HG02943 (cell line): Measurements from ENCODE around the gene TMEM165.

Experiments used
- ATAC-seq: cut with Tn5 transposase; IDR thresholded peaks from one replicate; pipeline ENCODE4 v1.9.1; 2021; ENCODE audit warnings: mild to moderate bottlenecking, low read depth, moderate library complexity; ENCODE audit not compliant: unreplicated experiment

Gene TMEM165

GRCh38 chr4:55399581-55399980 lies 3.8 kb downstream of the TMEM165 start:
- ATAC-seq: no peak

DNA sequence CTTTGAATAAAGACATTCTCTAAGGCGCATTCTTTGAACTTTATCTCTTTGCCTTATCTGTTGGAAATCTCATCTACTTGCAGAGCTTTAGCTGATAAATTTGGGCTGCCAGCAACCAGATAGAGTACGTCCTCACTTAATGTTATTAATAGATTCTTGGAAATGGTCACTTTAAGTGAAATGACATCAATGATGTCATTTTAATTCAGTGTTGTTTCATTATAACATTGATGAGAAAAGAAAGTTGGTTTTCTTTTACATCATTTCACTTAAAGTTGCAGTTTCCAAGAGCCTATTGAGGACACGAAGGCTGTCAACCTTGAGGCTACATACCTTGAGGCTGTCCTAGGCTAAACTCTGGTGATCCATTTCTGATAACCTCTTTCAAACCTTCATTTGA lies 9.3 kb downstream of the TMEM165 start:
- no peak for ATAC-seq

DNA sequence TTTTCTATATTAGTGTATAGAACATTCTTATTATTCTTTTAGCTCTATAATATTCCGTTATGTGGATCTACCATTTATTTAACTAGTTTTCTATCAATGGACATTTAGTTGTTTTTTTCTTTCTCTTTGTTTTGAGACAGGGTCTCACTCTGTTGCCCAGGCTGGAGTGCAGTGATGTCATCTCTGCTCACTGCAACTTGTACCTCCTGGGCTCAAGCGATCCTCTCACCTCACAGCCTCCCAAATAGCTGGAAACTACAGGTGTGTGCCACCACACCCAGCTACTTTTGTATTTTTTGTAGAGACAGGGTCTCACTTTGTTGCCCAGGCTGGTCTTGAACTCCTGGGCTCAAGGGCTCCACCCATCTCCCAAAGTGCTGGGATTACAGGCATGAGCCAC lies 10.8 kb downstream of the TMEM165 start:
- no peak for ATAC-seq

DNA sequence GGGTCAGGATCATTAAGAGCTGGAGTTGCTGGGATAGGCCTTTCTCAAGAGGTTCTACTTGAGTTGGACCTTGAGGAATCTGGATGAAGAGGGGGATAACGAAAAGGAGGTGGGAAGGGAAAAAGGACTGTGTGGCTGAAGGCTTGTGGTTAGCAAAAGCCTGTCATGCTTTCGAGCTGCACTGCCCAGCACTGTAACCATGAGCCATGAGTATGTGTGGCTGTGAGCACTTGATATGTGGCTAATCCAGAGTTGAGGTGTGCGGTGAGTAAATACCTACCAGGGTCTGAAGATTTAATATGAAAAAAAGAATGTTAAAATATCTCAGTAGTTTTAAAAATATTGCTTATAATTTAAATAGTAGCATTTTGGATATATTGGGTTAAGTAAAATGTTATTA lies 11.4 kb downstream of the TMEM165 start:
- ATAC-seq: no peak

DNA sequence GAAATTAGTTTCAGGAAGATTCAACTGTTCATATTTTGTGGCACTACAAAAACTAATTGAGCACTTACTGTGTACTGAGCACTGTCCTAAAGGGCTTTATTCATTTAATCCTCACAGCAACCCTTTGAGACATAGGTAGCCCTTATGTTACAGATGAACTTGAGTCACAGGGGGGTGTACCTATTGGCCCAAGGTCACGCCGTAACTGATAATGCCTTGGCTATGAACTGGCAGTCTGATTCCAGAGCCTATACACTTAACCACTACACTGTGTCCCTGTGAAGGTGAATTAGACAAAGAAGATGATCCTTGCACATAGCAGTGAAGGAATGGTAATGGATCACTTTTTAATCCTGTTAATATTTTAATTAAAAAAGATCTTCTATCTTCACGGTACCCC lies 12.0 kb downstream of the TMEM165 start:
- ATAC-seq: no peak

DNA sequence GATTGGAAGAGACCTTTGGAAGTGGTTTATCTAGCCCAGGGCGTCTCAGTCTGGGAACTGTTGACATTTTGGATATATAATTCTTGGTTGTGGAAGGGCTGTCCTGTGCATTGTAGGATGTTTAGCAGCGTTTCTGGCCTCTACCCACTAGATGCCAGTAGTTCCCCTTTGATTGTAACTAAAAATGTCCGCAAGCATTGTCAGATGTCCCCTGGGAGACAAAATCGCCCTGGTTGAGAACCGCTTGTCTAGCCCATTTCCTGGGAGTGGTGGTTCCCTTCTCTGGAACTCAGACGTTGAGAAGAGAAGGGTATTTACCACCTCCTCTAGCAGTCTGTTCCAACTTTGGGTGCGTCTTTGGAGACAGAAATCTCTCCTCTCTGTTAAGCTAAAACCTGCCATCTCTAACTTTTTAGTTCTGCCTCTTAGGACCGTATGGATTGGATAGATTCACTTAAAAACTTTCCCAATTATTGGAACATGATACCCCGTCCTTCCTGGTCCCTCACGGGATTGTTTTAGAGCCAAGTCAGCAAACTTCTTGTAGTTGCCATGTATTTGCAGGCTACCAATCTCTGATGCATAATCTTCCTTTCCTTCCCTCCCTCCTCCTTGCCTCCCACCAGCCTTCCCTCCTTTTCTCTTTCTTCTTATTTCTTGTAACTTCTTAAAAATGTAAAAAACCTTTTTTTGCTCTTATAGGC lies 13.9 kb downstream of the TMEM165 start:
- ATAC-seq: no peak

GRCh38 chr4:55410431-55410830 lies 14.7 kb downstream of the TMEM165 start:
- ATAC-seq: no peak

- ATAC-seq: no peak
Observed at GRCh38 chr4:55411621-55412020, 15.9 kb downstream of the TMEM165 start.

DNA sequence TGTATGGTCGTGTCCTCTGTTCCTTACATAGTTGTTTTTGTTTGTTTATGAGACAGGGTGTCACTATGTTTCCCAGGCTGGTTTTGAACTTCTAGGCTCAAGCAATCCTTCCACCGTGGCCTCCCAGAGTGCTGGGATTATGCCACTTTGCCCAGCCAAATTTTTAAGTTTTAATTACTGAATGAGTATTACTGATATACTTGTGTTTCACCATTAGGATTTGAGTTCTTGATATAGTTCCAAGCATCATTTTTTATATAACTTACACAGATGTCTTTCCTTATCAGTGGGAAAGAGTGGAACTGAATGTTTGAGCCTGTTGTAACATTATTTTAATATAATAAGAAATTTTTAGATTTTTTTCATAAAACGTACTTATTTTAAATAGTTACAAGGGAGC lies 20.4 kb downstream of the TMEM165 start:
- no peak for ATAC-seq

GRCh38 chr4:55424791-55425190 lies 29.0 kb downstream of the TMEM165 start:
- ATAC-seq: no peak

DNA sequence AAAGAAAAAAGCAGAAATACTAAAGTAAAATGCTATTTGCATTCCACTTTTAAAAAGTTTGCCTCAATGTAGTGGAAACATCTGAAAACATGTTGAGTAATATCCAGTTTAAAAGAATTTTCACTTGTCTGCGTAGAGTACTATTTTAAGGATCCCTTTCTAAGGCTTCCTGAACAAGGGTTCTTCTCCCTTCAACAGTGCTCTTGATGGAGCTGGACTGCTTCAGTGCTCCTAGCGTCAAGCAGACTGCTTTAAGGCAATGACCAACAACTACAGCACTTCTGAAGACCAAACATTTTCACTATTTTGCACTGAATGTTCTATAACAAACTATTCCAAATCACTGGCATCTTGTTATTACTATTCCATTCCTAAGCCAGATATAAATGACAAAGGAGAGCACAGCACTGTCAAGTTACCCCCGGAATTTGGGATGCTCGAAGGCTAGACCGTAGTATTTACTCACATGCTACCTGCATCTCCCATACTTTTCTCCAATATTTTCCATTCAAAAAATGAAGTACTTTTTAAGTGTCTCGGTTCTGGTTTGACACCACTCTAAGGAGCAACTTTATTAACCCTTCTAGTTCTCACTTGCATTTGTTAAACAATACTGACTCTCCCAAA lies 36.1 kb downstream of the TMEM165 start:
- no peak for ATAC-seq

GRCh38 chr4:55435141-55435841 lies 39.5 kb downstream of the TMEM165 start:
- no peak for ATAC-seq

GRCh38 chr4:55437356-55437796 lies 41.6 kb downstream of the TMEM165 start:
- ATAC-seq: no peak

- ATAC-seq: no peak
Observed at GRCh38 chr4:55437823-55438222, 42.1 kb downstream of the TMEM165 start.

- ATAC-seq: no peak
Observed at GRCh38 chr4:55438314-55438713, 42.6 kb downstream of the TMEM165 start.

GRCh38 chr4:55439023-55439422 lies 43.3 kb downstream of the TMEM165 start:
- no peak for ATAC-seq

DNA sequence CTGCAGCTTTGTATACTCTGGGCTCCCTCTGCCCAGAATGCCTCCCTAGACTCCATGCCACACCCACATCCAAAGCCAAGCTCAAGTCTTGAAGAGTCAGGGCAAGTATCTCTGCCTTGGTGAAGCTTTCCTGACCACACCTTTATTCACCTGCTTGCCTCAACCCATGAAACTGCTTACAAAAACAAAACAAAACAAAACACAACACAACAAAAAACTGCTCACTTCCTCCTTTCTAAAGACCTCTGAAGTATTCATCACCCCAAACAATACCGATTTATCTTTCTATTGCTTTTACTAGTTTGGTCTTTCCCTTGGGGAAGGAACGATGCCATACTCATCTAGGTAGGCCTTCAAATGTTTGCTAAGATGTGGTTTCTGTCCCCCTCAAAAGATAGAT lies 45.0 kb downstream of the TMEM165 start:
- ATAC-seq: no peak

DNA sequence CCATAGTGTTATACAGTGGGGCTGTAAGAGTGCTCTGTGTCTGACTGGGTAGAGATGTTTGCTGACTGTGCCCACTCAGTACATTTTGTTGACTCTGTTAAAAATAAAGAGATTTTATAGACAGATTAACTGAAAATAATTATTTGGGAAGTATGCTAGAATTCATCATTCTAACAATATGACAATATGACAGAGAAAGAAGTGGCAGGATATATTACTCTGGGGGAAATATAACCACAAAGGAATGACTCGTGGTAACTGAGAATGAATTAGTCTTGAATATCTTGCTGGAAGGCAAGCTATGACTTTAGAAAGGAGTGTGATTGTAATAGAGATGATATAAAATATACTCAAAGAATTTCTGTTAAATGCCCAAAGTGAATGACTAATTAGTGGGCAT lies 46.8 kb downstream of the TMEM165 start:
- no peak for ATAC-seq

GRCh38 chr4:55444827-55445226 lies 49.1 kb downstream of the TMEM165 start:
- no peak for ATAC-seq

- ATAC-seq: no peak
Observed at GRCh38 chr4:55445921-55446577, 50.3 kb downstream of the TMEM165 start.

DNA sequence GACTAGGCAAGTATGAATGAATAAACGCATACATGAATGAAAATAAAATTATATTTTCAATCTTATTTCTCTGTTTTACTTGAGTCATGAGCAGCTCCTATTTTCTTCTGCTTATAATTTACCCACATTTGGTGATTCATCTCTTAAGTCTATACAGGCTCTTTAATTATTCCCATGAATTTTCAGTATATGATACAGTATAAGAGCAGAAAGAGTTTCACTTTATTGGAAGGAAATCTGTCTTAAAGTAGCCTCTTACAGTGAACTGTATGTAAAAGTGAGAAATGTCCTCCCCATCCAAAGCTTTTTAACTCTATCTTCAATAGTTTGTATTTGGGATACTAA lies 50.8 kb downstream of the TMEM165 start:
- no peak for ATAC-seq
